Ovary (tissue), 3 donors: Measurements from ENCODE around the gene GPC4.

Experiments
- EP300 ChIP-seq: sonication (generic); formaldehyde crosslinking; IDR thresholded peaks from one replicate; pipeline ENCODE4 v1.6.1; 2017; ENCODE audit warnings: antibody characterized with exemption
- TF ChIP-seq, protein P1 (sequence below), 3 donors: fragments of 450-650 bp in 2 of 3; fragments of 200-600 bp in 1 of 3; IDR thresholded peaks; one replicate each; pipeline versions ENCODE4 v1.5.1 to v1.8.0; 2016 to 2022; ENCODE audit warnings: antibody characterized with exemption in 3 of 3, mild to moderate bottlenecking in 1 of 3
- donor health status: DM: no; HTN: no; CAD: no.

DNA sequence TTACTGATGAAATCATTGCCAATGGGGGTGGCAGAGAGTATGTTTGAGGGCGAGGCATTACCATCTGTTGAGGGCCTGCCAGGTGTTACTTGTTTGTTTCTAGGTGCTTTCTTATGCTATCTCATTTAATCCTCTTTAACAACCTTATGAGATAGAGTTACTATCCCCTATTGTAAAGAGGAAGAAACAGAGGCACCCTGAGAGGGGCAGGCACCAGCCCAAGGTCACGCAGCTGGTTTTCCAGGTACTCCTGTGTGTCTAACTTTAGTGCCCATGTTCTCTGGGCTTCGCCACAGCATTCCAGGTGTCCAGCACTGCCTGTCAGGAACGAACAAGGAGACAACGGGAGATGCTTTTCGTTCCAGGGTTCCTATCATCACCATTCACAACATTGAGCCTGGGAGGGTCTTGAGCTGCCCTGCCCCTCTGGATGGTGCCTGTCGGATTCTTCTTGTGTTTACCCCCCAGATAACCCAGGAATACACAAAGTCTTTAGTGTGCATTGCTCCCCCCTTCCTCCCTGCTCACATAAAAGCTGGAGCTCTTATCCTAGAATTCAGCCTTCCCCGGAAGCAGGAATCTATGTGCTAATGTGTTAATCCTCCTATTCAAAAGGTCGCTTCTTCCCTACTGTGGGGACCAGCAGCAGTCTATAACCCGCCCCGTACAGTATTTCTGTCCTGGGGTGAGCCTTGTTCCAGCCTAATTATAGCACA is 24.9 kb upstream of the GPC4 start:
- TF ChIP-seq, protein P1, sequence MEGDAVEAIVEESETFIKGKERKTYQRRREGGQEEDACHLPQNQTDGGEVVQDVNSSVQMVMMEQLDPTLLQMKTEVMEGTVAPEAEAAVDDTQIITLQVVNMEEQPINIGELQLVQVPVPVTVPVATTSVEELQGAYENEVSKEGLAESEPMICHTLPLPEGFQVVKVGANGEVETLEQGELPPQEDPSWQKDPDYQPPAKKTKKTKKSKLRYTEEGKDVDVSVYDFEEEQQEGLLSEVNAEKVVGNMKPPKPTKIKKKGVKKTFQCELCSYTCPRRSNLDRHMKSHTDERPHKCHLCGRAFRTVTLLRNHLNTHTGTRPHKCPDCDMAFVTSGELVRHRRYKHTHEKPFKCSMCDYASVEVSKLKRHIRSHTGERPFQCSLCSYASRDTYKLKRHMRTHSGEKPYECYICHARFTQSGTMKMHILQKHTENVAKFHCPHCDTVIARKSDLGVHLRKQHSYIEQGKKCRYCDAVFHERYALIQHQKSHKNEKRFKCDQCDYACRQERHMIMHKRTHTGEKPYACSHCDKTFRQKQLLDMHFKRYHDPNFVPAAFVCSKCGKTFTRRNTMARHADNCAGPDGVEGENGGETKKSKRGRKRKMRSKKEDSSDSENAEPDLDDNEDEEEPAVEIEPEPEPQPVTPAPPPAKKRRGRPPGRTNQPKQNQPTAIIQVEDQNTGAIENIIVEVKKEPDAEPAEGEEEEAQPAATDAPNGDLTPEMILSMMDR (IDR thresholded peaks at IDR 0.05), result no peak
- no peak for TF ChIP-seq EP300
